MM.1S (cell line): ENCODE measurements around the gene SLC25A19.

Experiments used
- DNase-seq: peaks from one replicate; pipeline ENCODE4 v3.0.0-alpha.2; 2015
- H2AFZ ChIP-seq: fragments of 300-600 bp; sonication (generic); 2 replicates; pipeline ENCODE4 v1.6.0; 2016; ENCODE audit warnings: antibody characterized with exemption, low read length
- H3F3A ChIP-seq: fragments of 300-600 bp; sonication (generic); 2 replicates; pipeline ENCODE4 v1.6.1; 2016; ENCODE audit warnings: mild to moderate bottlenecking, antibody characterized with exemption, low read length, moderate library complexity, mixed read lengths; ENCODE audit not compliant: insufficient read depth
- H3K27ac ChIP-seq: fragments of 300-600 bp; sonication (generic); 2 replicates; pipeline ENCODE4 v1.5.1; 2016; ENCODE audit warnings: mild to moderate bottlenecking, low read length
- H3K27me3 ChIP-seq: fragments of 300-600 bp; sonication (generic); replicated peaks from 2 replicates; pipeline ENCODE4 v1.6.0; 2016; ENCODE audit warnings: low read length; ENCODE audit not compliant: insufficient read depth
- H3K36me3 ChIP-seq: fragments of 300-600 bp; sonication (generic); replicated peaks from 2 replicates; pipeline ENCODE4 v1.6.1; 2016; ENCODE audit warnings: mild to moderate bottlenecking, low read length, mixed read lengths; ENCODE audit not compliant: insufficient read depth
- H3K4me1 ChIP-seq: fragments of 300-600 bp; sonication (generic); 2 replicates; pipeline ENCODE4 v1.6.1; 2016; ENCODE audit warnings: low read length, mixed read lengths
- H3K4me2 ChIP-seq: fragments of 300-600 bp; sonication (generic); 2 replicates; pipeline ENCODE4 v1.6.0; 2016; ENCODE audit warnings: low read depth, low read length
- H3K4me3 ChIP-seq: fragments of 300-600 bp; sonication (generic); 2 replicates; pipeline ENCODE4 v1.5.1; 2016; ENCODE audit warnings: low read length, mixed read lengths
- H3K79me2 ChIP-seq: fragments of 300-600 bp; sonication (generic); 2 replicates; pipeline ENCODE4 v1.6.1; 2016; ENCODE audit warnings: mixed run types, low read length, mixed read lengths
- H3K9ac ChIP-seq: fragments of 300-600 bp; sonication (generic); 2 replicates; pipeline ENCODE4 v1.6.1; 2016; ENCODE audit warnings: low read length, mixed read lengths
- H3K9me2 ChIP-seq: fragments of 300-600 bp; sonication (generic); replicated peaks from 2 replicates; pipeline ENCODE4 v1.6.1; 2016; ENCODE audit warnings: mild to moderate bottlenecking, low read length, mixed read lengths; ENCODE audit not compliant: insufficient read depth
- H3K9me3 ChIP-seq: fragments of 300-600 bp; sonication (generic); replicated peaks from 2 replicates; pipeline ENCODE4 v1.6.1; 2016; ENCODE audit warnings: mild to moderate bottlenecking, low read length, mixed read lengths; ENCODE audit not compliant: insufficient read depth
- H4K20me1 ChIP-seq: fragments of 300-600 bp; sonication (generic); 2 replicates; pipeline ENCODE4 v1.6.1; 2016; ENCODE audit warnings: mild to moderate bottlenecking, low read length, moderate library complexity, mixed read lengths; ENCODE audit not compliant: insufficient read depth
- CTCF ChIP-seq: fragments of 300-600 bp; sonication (generic); IDR thresholded peaks from 2 replicates; pipeline ENCODE4 v1.5.1; 2016; ENCODE audit warnings: antibody characterized with exemption, low read length, mixed read lengths
- EZH2 ChIP-seq: fragments of 300-600 bp; sonication (generic); optimal IDR thresholded peaks from 2 replicates; pipeline ENCODE3; 2017; ENCODE audit warnings: low read depth, mild to moderate bottlenecking, antibody characterized with exemption, low read length, mixed read lengths
- EZH2phosphoT487 ChIP-seq: fragments of 300-600 bp; sonication (generic); IDR thresholded peaks from 2 replicates; pipeline ENCODE4 v1.6.1; 2018; ENCODE audit warnings: antibody characterized with exemption, low read length

SLC25A19 gene

DNA sequence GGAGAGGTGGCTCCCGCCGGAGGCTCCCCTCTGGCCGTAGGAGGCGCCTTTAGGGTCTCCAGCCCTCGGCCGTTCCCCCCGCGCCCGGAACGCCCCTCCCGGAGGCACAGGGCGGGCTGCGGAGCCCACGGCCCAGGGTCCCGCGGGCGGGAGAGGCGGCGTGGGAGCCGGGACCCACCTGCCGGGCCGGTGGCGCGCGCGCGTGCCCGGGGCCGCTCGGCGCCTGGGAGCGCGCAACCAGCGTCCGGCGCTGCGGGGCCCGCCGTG lies 18.3 kb downstream of the SLC25A19 start, which contains the start of gene MIF4GD:
MIF4GD (minus strand) TSS at position 266 of the 267 bp plus-strand sequence. CDS start 1,036 bp downstream, outside the sequence.
- Histone ChIP-seq H3K4me1 (peaks cover 12% of the 10 kb centered on the region), H3K36me3 (no peaks in the 10 kb centered on the region), H3K4me2 (peak within 1 kb of the TSS; percentile 99), H4K20me1 (no peaks in the 10 kb centered on the region), H3K27me3 (no peaks in the 10 kb centered on the region), H3F3A (peaks cover 43% of the 10 kb centered on the region), H3K4me3 (peak within 1 kb of the TSS; percentile 99), H2AFZ (peak within 1 kb of the TSS; percentile 99), H3K27ac (peak within 1 kb of the TSS; percentile 48), H3K9me3 (no peaks in the 10 kb centered on the region), H3K9ac (peak within 1 kb of the TSS; percentile 97), H3K79me2 (peaks cover 11% of the 10 kb centered on the region; the same call in 1 of the 2 replicates), H3K9me2 (no peaks in the 10 kb centered on the region)
- no peak for DNase-seq
- TF ChIP-seq EZH2 (no peak), EZH2phosphoT487 (no peak), CTCF (no peak)

- no peaks in the 10 kb centered on the region for H4K20me1 ChIP-seq
- peaks cover 11% of the 10 kb centered on the region; the same call in 1 of the 2 replicates for H3K79me2 ChIP-seq
- peak overlapping the region; percentile 99 for H2AFZ ChIP-seq
- peak overlapping the region; percentile 97 for H3K9ac ChIP-seq
- peak overlapping the region; percentile 99 for H3K4me3 ChIP-seq
- peak; percentile 57 for DNase-seq
- peak overlapping the region; percentile 99 for H3K4me2 ChIP-seq
- TF ChIP-seq CTCF (peak; percentile 42), EZH2phosphoT487 (no peak)
- H3F3A ChIP-seq: peaks cover 41% of the 10 kb centered on the region
- H3K27me3 ChIP-seq: no peaks in the 10 kb centered on the region
- H3K4me1 ChIP-seq: peaks cover 12% of the 10 kb centered on the region
- no peaks in the 10 kb centered on the region for H3K9me2 ChIP-seq
- no peaks in the 10 kb centered on the region for H3K9me3 ChIP-seq
- peak overlapping the region; percentile 48; the same call in 1 of the 2 replicates for H3K27ac ChIP-seq
- H3K36me3 ChIP-seq: no peaks in the 10 kb centered on the region
Observed at GRCh38 chr17:75270218-75270965, 18.8 kb downstream of the SLC25A19 start.

DNA sequence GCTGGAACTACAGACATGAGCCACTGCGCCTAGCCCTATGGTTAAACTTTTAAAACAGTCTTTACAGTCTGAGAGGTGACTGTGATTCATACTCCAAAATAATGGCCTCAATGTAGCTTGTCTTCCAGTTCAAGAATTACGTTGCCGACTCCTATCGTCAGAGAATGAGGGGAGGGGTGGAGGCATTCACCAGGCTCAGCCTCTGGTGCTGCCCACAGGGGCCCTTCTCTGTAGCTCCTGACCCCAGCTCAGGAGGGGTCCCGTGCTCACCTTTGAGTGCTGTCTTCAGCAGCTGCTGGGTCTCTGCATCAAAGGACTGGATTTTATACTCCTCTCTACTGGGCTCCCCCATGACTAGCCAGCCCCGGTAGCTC lies 19.4 kb downstream of the SLC25A19 start:
- H4K20me1 ChIP-seq: no peaks in the 10 kb centered on the region
- H3K27ac ChIP-seq: peak overlapping the region; percentile 48; the same call in 1 of the 2 replicates
- peak overlapping the region; percentile 97; the same call in 1 of the 2 replicates for H3K9ac ChIP-seq
- peak overlapping the region; percentile 99 for H3K4me2 ChIP-seq
- H3K36me3 ChIP-seq: no peaks in the 10 kb centered on the region
- H3K4me3 ChIP-seq: peak overlapping the region; percentile 99
- DNase-seq: no peak
- peaks cover 11% of the 10 kb centered on the region; the same call in 1 of the 2 replicates for H3K79me2 ChIP-seq
- H3F3A ChIP-seq: peaks cover 39% of the 10 kb centered on the region
- H3K4me1 ChIP-seq: peaks cover 12% of the 10 kb centered on the region
- H3K9me3 ChIP-seq: no peaks in the 10 kb centered on the region
- H3K27me3 ChIP-seq: no peaks in the 10 kb centered on the region
- peak overlapping the region; percentile 99 for H2AFZ ChIP-seq
- H3K9me2 ChIP-seq: no peaks in the 10 kb centered on the region
- TF ChIP-seq EZH2 (no peak), EZH2phosphoT487 (no peak), CTCF (no peak)
